ENCODE results near the gene SGPP2. TPM values are rescaled to one million over a fixed set of nuclear protein-coding genes. Genes with fewer than 3 reads are reported as not detected.
"Not testable (repeated sequence)": the region's sequence is repeated elsewhere in the genome, so short reads cannot be mapped to it uniquely, and the experiment has no call there.

SGPP2 gene
- total RNA-seq, 1 donor from 2014 or later = 31.2 TPM

- H3K36me3 Mint-ChIP-seq (ENCODE audit: low read depth) = peaks cover 23% of the 10 kb centered on the region
- H3K4me3 Mint-ChIP-seq; H3K4me1 Mint-ChIP-seq (ENCODE audit: low read depth); DNase-seq (ENCODE audit: low spot score); H3K27ac Mint-ChIP-seq; H3K9me3 Mint-ChIP-seq; intact Hi-C loops (cut with micrococcal nuclease); H3K27me3 Mint-ChIP-seq (ENCODE audit: insufficient read depth): not testable (repeated sequence)
Measured at GRCh38 chr2:222584589-222584988, 160.2 kb downstream of the SGPP2 start.

GRCh38 chr2:222591661-222592060, 167.3 kb downstream of the SGPP2 start:
- peaks cover 48% of the 10 kb centered on the region for H3K36me3 Mint-ChIP-seq (ENCODE audit: low read depth)
- no peaks in the 10 kb centered on the region for H3K4me1 Mint-ChIP-seq (ENCODE audit: low read depth)
- no peaks in the 10 kb centered on the region for H3K27me3 Mint-ChIP-seq (ENCODE audit: insufficient read depth)
- H3K4me3 Mint-ChIP-seq = no peak overlapping the region
- H3K9me3 Mint-ChIP-seq = no peaks in the 10 kb centered on the region
- intact Hi-C loops (cut with micrococcal nuclease) = no loop called here
- no peak for DNase-seq (ENCODE audit: low spot score)
- H3K27ac Mint-ChIP-seq = no peak overlapping the region

- Mint-ChIP-seq H3K27me3 (ENCODE audit: insufficient read depth) (no peaks in the 10 kb centered on the region), H3K36me3 (ENCODE audit: low read depth) (peaks cover 45% of the 10 kb centered on the region), H3K9me3 (no peaks in the 10 kb centered on the region), H3K4me3 (no peak overlapping the region), H3K4me1 (ENCODE audit: low read depth) (no peaks in the 10 kb centered on the region), H3K27ac (no peak overlapping the region)
- no peak for DNase-seq (ENCODE audit: low spot score)
- intact Hi-C loops (cut with micrococcal nuclease) = no loop called here
Measured at GRCh38 chr2:222592176-222592575, 167.8 kb downstream of the SGPP2 start.

GRCh38 chr2:222594679-222595078, 170.3 kb downstream of the SGPP2 start:
- H3K27ac Mint-ChIP-seq = no peak overlapping the region
- H3K36me3 Mint-ChIP-seq (ENCODE audit: low read depth) = peaks cover 47% of the 10 kb centered on the region

GRCh38 chr2:222595581-222595980, 171.2 kb downstream of the SGPP2 start:
- H3K36me3 Mint-ChIP-seq (ENCODE audit: low read depth) = peaks cover 42% of the 10 kb centered on the region
- H3K9me3 Mint-ChIP-seq = no peaks in the 10 kb centered on the region

More at GRCh38 chr2:222594679-222595078, 170.3 kb downstream of the SGPP2 start:
- no peaks in the 10 kb centered on the region for H3K27me3 Mint-ChIP-seq (ENCODE audit: insufficient read depth)
- intact Hi-C loops (cut with micrococcal nuclease) = no loop called here
- no peak overlapping the region for H3K4me3 Mint-ChIP-seq
- no peaks in the 10 kb centered on the region for H3K4me1 Mint-ChIP-seq (ENCODE audit: low read depth)
- no peaks in the 10 kb centered on the region for H3K9me3 Mint-ChIP-seq
- no peak for DNase-seq (ENCODE audit: low spot score)

GRCh38 chr2:222598611-222599010, 174.3 kb downstream of the SGPP2 start:
- Mint-ChIP-seq H3K4me3 (no peak overlapping the region), H3K27me3 (ENCODE audit: insufficient read depth) (no peaks in the 10 kb centered on the region), H3K9me3 (no peaks in the 10 kb centered on the region), H3K36me3 (ENCODE audit: low read depth) (peaks cover 33% of the 10 kb centered on the region), H3K4me1 (ENCODE audit: low read depth) (no peaks in the 10 kb centered on the region), H3K27ac (no peak overlapping the region)
- intact Hi-C loops (cut with micrococcal nuclease) = no loop called here
- DNase-seq (ENCODE audit: low spot score) = no peak

More at GRCh38 chr2:222595581-222595980, 171.2 kb downstream of the SGPP2 start:
- no peak overlapping the region for H3K4me3 Mint-ChIP-seq
- intact Hi-C loops (cut with micrococcal nuclease) = no loop called here
- no peak for DNase-seq (ENCODE audit: low spot score)
- H3K27me3 Mint-ChIP-seq (ENCODE audit: insufficient read depth) = no peaks in the 10 kb centered on the region
- H3K4me1 Mint-ChIP-seq (ENCODE audit: low read depth) = no peaks in the 10 kb centered on the region
- H3K27ac Mint-ChIP-seq = no peak overlapping the region

GRCh38 chr2:222603501-222603900, 179.2 kb downstream of the SGPP2 start:
- Mint-ChIP-seq H3K27ac (no peak overlapping the region), H3K27me3 (ENCODE audit: insufficient read depth) (no peaks in the 10 kb centered on the region), H3K4me3 (no peak overlapping the region), H3K9me3 (no peaks in the 10 kb centered on the region), H3K36me3 (ENCODE audit: low read depth) (peaks cover 23% of the 10 kb centered on the region), H3K4me1 (ENCODE audit: low read depth) (no peaks in the 10 kb centered on the region)
- DNase-seq (ENCODE audit: low spot score) = no peak
- intact Hi-C loops (cut with micrococcal nuclease) = no loop called here

GRCh38 chr2:222604749-222605515, 180.6 kb downstream of the SGPP2 start:
- Mint-ChIP-seq H3K27ac (no peak overlapping the region), H3K4me1 (ENCODE audit: low read depth) (no peaks in the 10 kb centered on the region), H3K36me3 (ENCODE audit: low read depth) (peaks cover 20% of the 10 kb centered on the region), H3K27me3 (ENCODE audit: insufficient read depth) (no peaks in the 10 kb centered on the region), H3K9me3 (no peaks in the 10 kb centered on the region), H3K4me3 (no peak overlapping the region)
- intact Hi-C loops (cut with micrococcal nuclease) = no loop called here
- DNase-seq (ENCODE audit: low spot score) = no peak

GRCh38 chr2:222606306-222606705, 182.0 kb downstream of the SGPP2 start:
- H3K4me1 Mint-ChIP-seq (ENCODE audit: low read depth) = no peaks in the 10 kb centered on the region
- no peaks in the 10 kb centered on the region for H3K27me3 Mint-ChIP-seq (ENCODE audit: insufficient read depth)
- H3K27ac Mint-ChIP-seq = no peak overlapping the region
- peaks cover 24% of the 10 kb centered on the region for H3K36me3 Mint-ChIP-seq (ENCODE audit: low read depth)
- no peaks in the 10 kb centered on the region for H3K9me3 Mint-ChIP-seq
- H3K4me3 Mint-ChIP-seq = no peak overlapping the region
- intact Hi-C loops (cut with micrococcal nuclease) = no loop called here
- no peak for DNase-seq (ENCODE audit: low spot score)

- peaks cover 19% of the 10 kb centered on the region for H3K36me3 Mint-ChIP-seq (ENCODE audit: low read depth)
- no peaks in the 10 kb centered on the region for H3K4me1 Mint-ChIP-seq (ENCODE audit: low read depth)
- DNase-seq (ENCODE audit: low spot score) = no peak
- no peaks in the 10 kb centered on the region for H3K9me3 Mint-ChIP-seq
- H3K27ac Mint-ChIP-seq = no peak overlapping the region
- intact Hi-C loops (cut with micrococcal nuclease) = no loop called here
- no peak overlapping the region for H3K4me3 Mint-ChIP-seq
- no peaks in the 10 kb centered on the region for H3K27me3 Mint-ChIP-seq (ENCODE audit: insufficient read depth)
Measured at GRCh38 chr2:222608081-222608480, 183.7 kb downstream of the SGPP2 start.

- intact Hi-C loops (cut with micrococcal nuclease) = no loop called here
- no peak overlapping the region for H3K4me3 Mint-ChIP-seq
- no peaks in the 10 kb centered on the region for H3K4me1 Mint-ChIP-seq (ENCODE audit: low read depth)
- H3K27me3 Mint-ChIP-seq (ENCODE audit: insufficient read depth) = no peaks in the 10 kb centered on the region
- no peaks in the 10 kb centered on the region for H3K9me3 Mint-ChIP-seq
- no peak overlapping the region for H3K27ac Mint-ChIP-seq
- DNase-seq (ENCODE audit: low spot score) = no peak
- peaks cover 19% of the 10 kb centered on the region for H3K36me3 Mint-ChIP-seq (ENCODE audit: low read depth)
Measured at GRCh38 chr2:222609381-222609780, 185.0 kb downstream of the SGPP2 start.
